ENCODE results near the gene RALY.
A peak's percentile ranks its signal among the peaks of the same experiment; 100 is the strongest.

RALY gene

DNA sequence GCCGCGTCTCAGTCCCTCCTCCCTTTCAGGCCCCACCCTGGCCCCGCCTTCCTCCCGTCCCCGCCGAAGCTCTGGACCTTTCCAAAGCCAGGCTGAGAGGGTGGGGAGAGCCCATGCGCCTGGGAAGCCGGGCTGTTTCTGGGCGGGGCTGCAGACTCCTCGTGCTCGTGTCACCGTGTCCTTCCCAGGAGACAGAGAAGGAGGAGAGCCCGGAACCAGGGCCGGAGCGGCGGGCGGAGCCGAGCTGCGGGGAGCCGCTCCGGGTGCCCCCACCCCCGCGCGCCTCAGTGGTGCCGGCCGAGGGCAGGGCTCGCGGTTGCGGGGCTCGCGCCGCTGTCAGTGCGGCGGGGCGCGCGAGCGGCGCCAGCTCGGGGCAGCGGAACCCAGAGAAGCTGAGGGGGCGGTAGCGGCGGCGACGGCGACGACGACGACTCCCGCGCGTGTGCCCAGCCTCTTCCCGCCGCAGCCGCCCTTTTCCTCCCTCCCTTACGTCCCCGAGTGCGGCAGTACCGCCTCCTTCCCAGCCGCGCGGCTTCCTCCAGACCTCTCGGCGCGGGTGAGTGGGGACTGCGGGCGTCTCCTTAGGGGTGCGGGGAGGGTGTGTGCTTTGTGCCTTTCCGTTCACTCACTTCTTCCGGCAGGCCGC is at the start of gene RALY:
RALY (plus strand) TSS at position 336 of the 646 bp plus-strand sequence. CDS start 78,164 bp downstream, outside the sequence.
- ATAC-seq (ENCODE audit: low read depth) (peak; percentile 69), DNase-seq (ENCODE audit: low spot score) (peak; percentile 94)
- Histone ChIP-seq H3K36me3 (ENCODE audit: low read depth) (peaks cover 5% of the 10 kb centered on the region; the same call in 1 of the 2 replicates), H3K27ac (ENCODE audit: poor library complexity, severe bottlenecking) (peak within 1 kb of the TSS; percentile 83), H3K4me3 (ENCODE audit: severe bottlenecking) (peak within 1 kb of the TSS; percentile 85), H3K4me1 (ENCODE audit: insufficient read depth, poor library complexity, severe bottlenecking) (peaks cover 15% of the 10 kb centered on the region), H3K27me3 (ENCODE audit: insufficient read depth, poor library complexity, severe bottlenecking) (no peaks in the 10 kb centered on the region), H3K9me3 (ENCODE audit: severe bottlenecking) (no peaks in the 10 kb centered on the region)
- TF ChIP-seq, protein P1, sequence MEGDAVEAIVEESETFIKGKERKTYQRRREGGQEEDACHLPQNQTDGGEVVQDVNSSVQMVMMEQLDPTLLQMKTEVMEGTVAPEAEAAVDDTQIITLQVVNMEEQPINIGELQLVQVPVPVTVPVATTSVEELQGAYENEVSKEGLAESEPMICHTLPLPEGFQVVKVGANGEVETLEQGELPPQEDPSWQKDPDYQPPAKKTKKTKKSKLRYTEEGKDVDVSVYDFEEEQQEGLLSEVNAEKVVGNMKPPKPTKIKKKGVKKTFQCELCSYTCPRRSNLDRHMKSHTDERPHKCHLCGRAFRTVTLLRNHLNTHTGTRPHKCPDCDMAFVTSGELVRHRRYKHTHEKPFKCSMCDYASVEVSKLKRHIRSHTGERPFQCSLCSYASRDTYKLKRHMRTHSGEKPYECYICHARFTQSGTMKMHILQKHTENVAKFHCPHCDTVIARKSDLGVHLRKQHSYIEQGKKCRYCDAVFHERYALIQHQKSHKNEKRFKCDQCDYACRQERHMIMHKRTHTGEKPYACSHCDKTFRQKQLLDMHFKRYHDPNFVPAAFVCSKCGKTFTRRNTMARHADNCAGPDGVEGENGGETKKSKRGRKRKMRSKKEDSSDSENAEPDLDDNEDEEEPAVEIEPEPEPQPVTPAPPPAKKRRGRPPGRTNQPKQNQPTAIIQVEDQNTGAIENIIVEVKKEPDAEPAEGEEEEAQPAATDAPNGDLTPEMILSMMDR (IDR thresholded peaks at IDR 0.05; ENCODE audit: poor library complexity, severe bottlenecking) = no peak

DNA sequence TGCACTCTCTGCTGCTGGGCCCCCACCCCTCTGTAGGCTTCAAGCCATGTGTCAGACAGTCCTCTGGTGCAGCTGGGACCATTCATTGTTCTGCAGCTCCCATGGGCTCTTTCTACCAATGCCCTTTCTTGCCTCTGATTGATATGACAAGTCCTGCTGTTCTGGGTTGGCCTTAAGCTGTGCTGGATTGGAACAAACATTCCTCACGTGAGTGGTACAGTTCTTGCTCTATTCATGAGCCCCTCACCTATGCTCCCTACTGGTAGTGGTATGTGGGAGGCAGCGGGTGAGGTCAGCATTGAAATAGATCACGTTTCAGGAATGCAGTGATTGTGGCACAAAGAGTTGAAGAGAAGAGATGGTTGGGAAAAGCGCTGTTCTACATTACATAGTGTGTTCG is 48.8 kb upstream of the RALY start:
- H3K36me3 ChIP-seq (ENCODE audit: low read depth) = no peaks in the 10 kb centered on the region
- H3K9me3 ChIP-seq (ENCODE audit: severe bottlenecking) = no peaks in the 10 kb centered on the region
- TF ChIP-seq, protein P1 (IDR thresholded peaks at IDR 0.05; ENCODE audit: poor library complexity, severe bottlenecking) = no peak
- H3K4me1 ChIP-seq (ENCODE audit: insufficient read depth, poor library complexity, severe bottlenecking) = no peaks in the 10 kb centered on the region
- ATAC-seq (ENCODE audit: low read depth) (no peak; the same call in 2 of the 3 replicates), DNase-seq (ENCODE audit: low spot score) (no peak)
- no peak overlapping the region for H3K27ac ChIP-seq (ENCODE audit: poor library complexity, severe bottlenecking)
- H3K27me3 ChIP-seq (ENCODE audit: insufficient read depth, poor library complexity, severe bottlenecking) = no peaks in the 10 kb centered on the region
- H3K4me3 ChIP-seq (ENCODE audit: severe bottlenecking) = no peak overlapping the region

DNA sequence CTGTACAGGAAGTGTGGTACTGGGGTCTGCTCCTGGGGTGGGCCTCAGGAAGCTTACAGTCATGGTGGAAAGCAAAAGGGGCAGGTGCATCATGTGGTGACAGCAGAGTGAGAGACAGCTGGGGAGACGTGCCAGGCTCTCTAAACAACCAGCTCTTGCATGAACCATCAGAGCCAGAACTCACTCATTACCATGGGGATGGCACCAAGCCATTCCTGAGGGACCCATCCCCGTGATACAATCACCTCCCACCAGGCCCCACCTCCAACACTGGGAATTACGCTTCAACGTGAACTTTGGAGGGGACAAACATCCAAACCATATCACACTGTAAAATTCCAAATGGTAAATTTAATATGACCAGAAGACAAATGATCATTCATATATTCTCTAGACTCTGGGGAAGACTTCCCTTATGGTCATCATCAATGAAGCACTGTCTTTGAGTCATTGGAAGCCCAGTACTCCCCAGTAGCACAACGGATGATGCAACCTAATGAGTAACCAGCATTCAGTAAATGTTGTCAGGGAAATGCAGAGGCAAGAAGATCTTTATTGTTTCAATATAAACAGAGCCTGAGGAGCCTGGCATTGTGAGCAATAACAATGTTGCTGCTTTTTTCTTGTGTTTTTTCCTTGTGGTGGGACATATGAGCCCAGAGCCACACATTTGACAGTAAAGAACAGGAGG is 48.2 kb upstream of the RALY start:
- Histone ChIP-seq H3K4me1 (ENCODE audit: insufficient read depth, poor library complexity, severe bottlenecking) (no peaks in the 10 kb centered on the region), H3K9me3 (ENCODE audit: severe bottlenecking) (no peaks in the 10 kb centered on the region), H3K4me3 (ENCODE audit: severe bottlenecking) (no peak overlapping the region), H3K27me3 (ENCODE audit: insufficient read depth, poor library complexity, severe bottlenecking) (no peaks in the 10 kb centered on the region), H3K36me3 (ENCODE audit: low read depth) (no peaks in the 10 kb centered on the region), H3K27ac (ENCODE audit: poor library complexity, severe bottlenecking) (no peak overlapping the region)
- peak; percentile 86 for ATAC-seq (ENCODE audit: low read depth)
- TF ChIP-seq, protein P1 (IDR thresholded peaks at IDR 0.05; ENCODE audit: poor library complexity, severe bottlenecking) = no peak
- no peak for DNase-seq (ENCODE audit: low spot score)

DNA sequence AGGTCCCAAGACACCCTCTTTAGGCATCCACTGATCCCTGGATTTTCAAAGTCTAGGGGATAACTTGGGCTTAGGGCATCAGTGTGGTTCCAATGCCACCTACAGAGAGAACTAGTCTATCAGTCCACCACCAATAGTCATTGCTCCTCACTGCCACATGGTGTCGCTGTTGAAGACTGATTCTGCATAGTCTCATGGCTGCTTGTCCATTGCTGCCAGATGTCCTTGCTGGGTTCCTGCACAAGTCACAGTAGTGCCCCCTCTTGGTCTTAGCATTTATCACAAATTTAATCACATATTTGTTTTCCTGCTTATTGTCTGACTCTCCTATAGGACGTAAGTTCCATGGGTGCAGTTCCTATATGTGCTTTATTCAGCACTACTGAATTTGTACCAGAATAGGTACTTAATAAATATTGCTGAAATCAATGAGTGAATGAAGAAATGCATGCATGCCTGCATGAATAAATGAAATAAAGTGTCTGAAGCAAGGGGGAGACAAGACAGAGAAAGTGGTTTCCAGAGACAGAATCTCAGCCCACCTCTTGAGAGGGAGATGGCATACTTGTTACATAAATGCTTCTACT is 45.9 kb upstream of the RALY start:
- Histone ChIP-seq H3K4me1 (ENCODE audit: insufficient read depth, poor library complexity, severe bottlenecking) (no peaks in the 10 kb centered on the region), H3K27ac (ENCODE audit: poor library complexity, severe bottlenecking) (no peak overlapping the region), H3K9me3 (ENCODE audit: severe bottlenecking) (no peaks in the 10 kb centered on the region), H3K36me3 (ENCODE audit: low read depth) (no peaks in the 10 kb centered on the region), H3K27me3 (ENCODE audit: insufficient read depth, poor library complexity, severe bottlenecking) (no peaks in the 10 kb centered on the region), H3K4me3 (ENCODE audit: severe bottlenecking) (no peak overlapping the region)
- ATAC-seq (ENCODE audit: low read depth) (no peak), DNase-seq (ENCODE audit: low spot score) (no peak)
- TF ChIP-seq, protein P1 (IDR thresholded peaks at IDR 0.05; ENCODE audit: poor library complexity, severe bottlenecking) = peak; percentile 78
